PFSK-1 (cell line): ENCODE measurements around the gene PIEZO1.

Source experiments
- FOXP2 ChIP-seq: optimal IDR thresholded peaks from 2 replicates; pipeline ENCODE3; 2011; ENCODE audit warnings: borderline replicate concordance, control low read depth, inconsistent platforms; ENCODE audit not compliant: insufficient read depth; ENCODE audit errors: extremely low read length, extremely low read depth
- POLR2AphosphoS5 ChIP-seq: IDR thresholded peaks from 2 replicates; pipeline ENCODE4 v1.6.1; 2012; ENCODE audit warnings: low read depth, mild to moderate bottlenecking, control low read depth, low read length, moderate library complexity
- SIN3A ChIP-seq: IDR thresholded peaks from 2 replicates; pipeline ENCODE4 v1.6.1; 2012; ENCODE audit warnings: mild to moderate bottlenecking, low read length, moderate library complexity, borderline replicate concordance; ENCODE audit not compliant: insufficient read depth
- TAF1 ChIP-seq: IDR thresholded peaks from 2 replicates; pipeline ENCODE4 v1.6.1; 2012; ENCODE audit warnings: low read length, control low read depth, borderline replicate concordance; ENCODE audit not compliant: insufficient read depth
- TF ChIP-seq, protein P1 (sequence below), 2 experiments: IDR thresholded peaks; 2 replicates each; pipeline versions ENCODE4 v1.6.1 to v1.8.0; 2011 to 2012; ENCODE audit warnings: low read depth in 2 of 2, low read length in 2 of 2, control low read depth in 1 of 2, inconsistent platforms in 1 of 2, mild to moderate bottlenecking in 1 of 2, moderate library complexity in 1 of 2; ENCODE audit not compliant: insufficient read depth in 1 of 2

DNA sequence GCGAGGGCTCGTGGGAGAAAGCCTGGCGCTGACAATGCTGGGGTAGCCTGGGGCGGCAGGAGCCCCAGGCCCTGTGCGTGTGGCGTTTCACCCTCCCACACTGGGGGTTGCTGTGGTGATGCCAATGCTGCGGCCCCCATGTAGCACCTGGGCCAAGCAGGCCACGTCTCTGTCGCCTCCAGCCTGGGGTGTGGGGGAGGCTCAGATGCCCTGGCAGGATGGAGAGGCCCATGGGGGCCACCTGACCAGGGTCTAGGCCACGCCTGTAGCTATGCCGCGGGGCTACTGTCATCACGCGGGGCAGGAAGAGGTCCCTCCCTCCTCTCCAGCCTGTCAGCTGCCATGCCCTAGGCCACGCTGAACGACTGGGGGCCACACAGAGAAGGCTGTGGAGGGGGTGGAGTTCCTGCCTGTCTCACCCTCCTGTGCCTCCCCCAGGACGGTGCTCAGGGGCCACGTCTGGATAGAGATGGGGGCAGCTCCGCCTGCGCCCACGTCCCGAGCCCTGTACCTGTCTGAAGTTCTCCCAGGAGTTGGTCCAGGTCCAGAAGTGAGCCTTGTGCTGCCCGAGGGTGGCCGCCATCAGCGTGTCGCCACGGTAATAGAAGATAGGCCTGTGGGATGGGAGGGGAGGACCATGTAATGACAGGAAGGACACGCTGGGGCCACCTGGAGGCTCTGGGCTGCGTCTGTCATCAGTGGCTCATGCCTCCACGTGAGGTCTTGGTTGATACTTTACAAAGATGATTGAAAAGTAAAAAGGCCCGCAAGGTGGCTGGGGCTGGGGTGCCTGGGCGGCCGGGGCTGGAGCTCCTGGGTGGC, 39.4 kb upstream of the PIEZO1 start:
- TF ChIP-seq POLR2AphosphoS5 (no peak), TAF1 (no peak), SIN3A (no peak), FOXP2 (no peak)
- TF ChIP-seq, protein P1, sequence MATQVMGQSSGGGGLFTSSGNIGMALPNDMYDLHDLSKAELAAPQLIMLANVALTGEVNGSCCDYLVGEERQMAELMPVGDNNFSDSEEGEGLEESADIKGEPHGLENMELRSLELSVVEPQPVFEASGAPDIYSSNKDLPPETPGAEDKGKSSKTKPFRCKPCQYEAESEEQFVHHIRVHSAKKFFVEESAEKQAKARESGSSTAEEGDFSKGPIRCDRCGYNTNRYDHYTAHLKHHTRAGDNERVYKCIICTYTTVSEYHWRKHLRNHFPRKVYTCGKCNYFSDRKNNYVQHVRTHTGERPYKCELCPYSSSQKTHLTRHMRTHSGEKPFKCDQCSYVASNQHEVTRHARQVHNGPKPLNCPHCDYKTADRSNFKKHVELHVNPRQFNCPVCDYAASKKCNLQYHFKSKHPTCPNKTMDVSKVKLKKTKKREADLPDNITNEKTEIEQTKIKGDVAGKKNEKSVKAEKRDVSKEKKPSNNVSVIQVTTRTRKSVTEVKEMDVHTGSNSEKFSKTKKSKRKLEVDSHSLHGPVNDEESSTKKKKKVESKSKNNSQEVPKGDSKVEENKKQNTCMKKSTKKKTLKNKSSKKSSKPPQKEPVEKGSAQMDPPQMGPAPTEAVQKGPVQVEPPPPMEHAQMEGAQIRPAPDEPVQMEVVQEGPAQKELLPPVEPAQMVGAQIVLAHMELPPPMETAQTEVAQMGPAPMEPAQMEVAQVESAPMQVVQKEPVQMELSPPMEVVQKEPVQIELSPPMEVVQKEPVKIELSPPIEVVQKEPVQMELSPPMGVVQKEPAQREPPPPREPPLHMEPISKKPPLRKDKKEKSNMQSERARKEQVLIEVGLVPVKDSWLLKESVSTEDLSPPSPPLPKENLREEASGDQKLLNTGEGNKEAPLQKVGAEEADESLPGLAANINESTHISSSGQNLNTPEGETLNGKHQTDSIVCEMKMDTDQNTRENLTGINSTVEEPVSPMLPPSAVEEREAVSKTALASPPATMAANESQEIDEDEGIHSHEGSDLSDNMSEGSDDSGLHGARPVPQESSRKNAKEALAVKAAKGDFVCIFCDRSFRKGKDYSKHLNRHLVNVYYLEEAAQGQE (IDR thresholded peaks at IDR 0.05; ENCODE audit: insufficient read depth in 1 of 2, low read depth in 2 of 2, low read length in 2 of 2), result no peak
